GM12872 (cell line): ENCODE data around the gene MAP6D1.

ENCODE experiments used
- TF ChIP-seq, protein P1 (sequence below): IDR thresholded peaks from 3 replicates; pipeline ENCODE4 v1.5.1; 2011; ENCODE audit warnings: low read depth, mild to moderate bottlenecking, low read length, moderate library complexity; ENCODE audit not compliant: insufficient read depth

MAP6D1 gene

DNA sequence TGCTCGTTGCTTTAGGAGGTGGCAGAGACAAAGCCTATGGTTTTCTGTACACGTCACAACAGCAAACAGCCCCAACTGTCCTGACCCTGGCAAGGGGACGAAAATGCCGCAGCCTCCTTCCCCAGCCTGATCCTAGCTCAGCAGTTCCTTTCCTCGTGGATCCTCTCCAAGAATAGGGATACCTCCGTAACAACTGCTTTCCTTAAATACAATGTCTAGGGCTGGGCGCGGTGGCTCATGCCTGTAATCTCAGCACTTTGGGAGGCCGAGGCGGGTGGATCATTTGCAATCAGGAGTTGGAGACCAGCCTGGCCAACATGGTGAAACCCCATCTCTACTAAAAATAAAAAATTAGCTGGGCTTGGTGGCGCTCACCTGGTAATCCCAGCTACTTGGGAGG lies 17.0 kb downstream of the MAP6D1 start:
- TF ChIP-seq, protein P1, sequence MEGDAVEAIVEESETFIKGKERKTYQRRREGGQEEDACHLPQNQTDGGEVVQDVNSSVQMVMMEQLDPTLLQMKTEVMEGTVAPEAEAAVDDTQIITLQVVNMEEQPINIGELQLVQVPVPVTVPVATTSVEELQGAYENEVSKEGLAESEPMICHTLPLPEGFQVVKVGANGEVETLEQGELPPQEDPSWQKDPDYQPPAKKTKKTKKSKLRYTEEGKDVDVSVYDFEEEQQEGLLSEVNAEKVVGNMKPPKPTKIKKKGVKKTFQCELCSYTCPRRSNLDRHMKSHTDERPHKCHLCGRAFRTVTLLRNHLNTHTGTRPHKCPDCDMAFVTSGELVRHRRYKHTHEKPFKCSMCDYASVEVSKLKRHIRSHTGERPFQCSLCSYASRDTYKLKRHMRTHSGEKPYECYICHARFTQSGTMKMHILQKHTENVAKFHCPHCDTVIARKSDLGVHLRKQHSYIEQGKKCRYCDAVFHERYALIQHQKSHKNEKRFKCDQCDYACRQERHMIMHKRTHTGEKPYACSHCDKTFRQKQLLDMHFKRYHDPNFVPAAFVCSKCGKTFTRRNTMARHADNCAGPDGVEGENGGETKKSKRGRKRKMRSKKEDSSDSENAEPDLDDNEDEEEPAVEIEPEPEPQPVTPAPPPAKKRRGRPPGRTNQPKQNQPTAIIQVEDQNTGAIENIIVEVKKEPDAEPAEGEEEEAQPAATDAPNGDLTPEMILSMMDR = no peak

DNA sequence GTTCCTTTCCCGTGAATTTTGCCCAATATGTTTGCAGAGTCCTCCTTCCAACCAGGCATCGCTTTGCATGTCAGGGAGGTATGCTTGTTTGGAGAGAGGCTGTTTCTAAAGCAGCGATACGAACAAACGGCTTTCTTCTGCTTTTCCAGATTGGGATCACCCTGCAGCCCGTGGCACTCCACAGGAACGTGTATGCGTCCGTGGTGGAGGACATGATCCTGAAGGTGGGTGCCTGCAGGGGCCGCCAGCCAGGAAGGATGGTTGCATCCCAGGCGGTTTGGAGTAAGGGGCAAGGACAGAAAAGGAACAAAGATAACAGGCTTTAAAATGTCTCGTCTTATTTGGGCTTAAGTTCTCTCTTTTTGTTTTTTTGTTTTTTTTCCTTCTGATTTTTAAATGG lies 17.5 kb downstream of the MAP6D1 start:
- TF ChIP-seq, protein P1 = no peak

DNA sequence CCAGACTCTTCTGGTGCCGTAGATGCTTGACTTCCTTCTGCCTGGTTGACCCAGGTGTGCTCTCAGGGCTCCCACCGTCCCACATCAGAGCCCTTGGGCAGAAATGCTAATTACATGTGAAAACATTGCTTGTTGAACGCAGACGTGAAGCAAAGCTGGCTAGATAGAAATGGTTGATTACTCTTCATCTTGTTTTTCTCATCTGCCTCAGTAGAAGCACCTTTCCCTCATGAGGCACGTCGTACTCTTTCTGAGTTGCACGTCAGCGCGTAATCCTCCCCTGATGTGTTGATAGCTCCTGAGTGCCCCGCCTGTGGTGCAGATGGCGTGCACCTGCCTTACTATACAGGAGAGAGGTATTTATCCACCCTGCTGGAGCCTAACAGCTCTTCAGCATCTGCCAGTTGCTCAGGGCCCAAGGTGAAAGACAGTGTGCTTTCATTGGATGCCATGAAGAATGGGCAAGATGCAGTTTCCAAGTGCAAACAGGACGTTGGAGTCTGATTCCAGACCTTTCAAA lies 18.1 kb downstream of the MAP6D1 start:
- TF ChIP-seq, protein P1 = no peak

DNA sequence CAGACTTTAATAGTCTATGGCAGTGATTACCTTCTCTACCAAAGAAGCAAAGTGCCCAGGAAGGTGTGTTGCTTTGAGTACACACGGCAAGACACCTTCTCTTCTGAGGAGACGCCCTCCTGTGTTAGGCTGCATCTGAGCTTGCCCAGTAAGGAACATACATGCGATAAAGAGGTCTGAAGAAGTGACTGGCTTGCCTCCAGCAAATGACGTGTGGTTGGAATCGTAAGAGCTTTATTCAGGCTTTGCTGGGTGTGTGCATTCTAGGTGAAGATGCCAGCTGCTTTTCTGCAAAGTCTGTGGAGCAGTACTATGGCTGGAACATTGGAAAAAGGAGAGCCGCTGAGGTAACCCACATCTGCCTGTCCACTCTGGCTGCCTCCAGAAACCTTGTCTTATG lies 22.4 kb downstream of the MAP6D1 start:
- TF ChIP-seq, protein P1 = no peak

DNA sequence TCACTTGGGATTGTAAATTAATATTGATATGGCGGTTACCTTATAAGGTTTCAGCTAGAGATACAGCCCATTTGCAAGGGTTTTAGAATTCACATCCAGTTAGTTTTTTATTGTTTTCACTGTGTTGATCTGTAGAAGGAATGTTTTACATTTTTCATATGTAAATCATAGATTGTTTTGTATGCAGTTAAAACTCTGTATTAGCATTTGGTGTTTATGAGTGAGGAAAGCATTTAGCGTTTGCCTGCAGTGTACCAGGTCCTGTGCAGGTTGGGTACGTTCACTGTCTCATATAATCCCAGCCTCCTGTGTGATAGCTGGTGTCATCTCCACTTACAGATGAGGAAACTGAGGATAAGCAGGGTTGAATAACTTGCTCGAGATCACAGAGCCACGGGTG lies 23.8 kb downstream of the MAP6D1 start:
- TF ChIP-seq, protein P1 = no peak

DNA sequence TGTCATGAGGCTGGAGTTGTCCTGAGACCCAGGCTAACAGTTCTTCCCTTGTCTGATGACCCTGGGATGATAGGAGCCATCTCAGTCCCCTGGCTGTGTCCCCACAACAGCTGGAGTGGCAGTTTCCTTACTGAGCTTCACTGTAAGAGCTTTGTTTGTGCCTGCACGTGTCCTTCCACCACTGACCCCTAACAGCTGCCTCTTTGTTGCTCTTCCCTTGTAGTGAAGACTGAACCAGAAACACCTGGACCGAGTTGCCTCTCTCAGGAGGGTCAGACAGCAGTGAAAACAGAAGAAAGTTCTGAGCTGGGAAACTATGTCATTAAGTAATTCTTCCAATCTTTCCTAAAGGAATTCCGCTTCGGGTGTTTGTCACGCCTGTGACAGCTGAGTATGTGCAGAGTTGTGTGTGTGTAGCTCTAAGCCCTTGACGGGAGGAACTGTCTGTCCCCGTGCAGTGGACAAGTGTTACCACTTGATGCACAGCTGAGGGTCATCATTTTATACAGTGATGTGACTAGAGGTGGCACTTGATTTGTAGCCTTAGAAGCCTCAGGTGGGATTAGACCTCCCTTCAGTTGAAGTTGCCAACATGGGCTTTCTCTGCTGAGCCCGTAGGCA lies 25.0 kb downstream of the MAP6D1 start:
- TF ChIP-seq, protein P1 = no peak

DNA sequence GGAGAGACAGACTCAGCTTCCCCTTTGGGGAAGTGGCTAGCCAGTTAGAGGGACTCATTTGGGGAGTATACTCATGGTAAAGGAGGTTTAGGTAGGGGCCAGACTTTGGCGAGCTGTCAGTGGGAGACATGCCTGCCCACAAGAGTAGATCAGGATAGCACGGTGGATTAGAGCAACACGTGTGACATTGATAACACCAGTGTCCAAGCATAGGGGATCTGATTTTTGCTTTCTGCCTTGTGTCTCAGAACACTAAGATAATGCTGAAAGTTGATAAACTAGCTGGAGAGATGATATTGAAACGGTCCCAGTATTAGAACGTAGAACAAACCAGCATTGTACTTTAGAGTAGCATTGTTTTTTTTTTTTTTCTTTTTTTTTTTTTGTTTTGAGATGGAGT lies 25.9 kb downstream of the MAP6D1 start:
- TF ChIP-seq, protein P1 = no peak
